T-cell (primary cell): ENCODE data around the gene SDHC. TPM values are rescaled to one million over a fixed set of nuclear protein-coding genes. Genes with fewer than 3 reads are reported as not detected.
"Not testable (repeated sequence)": the region's sequence is repeated elsewhere in the genome, so short reads cannot be mapped to it uniquely, and the experiment has no call there.

Source experiments
- ATAC-seq, 4 experiments: fragments of 200-7000 bp in 3 of 4; fragments of 150-1000 bp in 1 of 4; cut with Tn5 transposase; replicated peaks in 1 of 4; 1 replicate in 3 of 4; 2 replicates in 1 of 4; pipeline ENCODE4 v1.10.0; 2021; ENCODE audit warnings: moderate library complexity in 3 of 4, mild to moderate bottlenecking in 2 of 4, moderate number of reproducible peaks in 1 of 4
- CTCF ChIA-PET, 2 donors: fragments of 300-600 bp; sonication (Branson Sonifier 250); formaldehyde crosslinking; loops; one replicate each; lab custom pipeline; 2022; ENCODE audit warnings: antibody characterized with exemption in 2 of 2; lab: Charles Lee
- POLR2A ChIA-PET, 2 donors: fragments of 300-600 bp; sonication (Branson Sonifier 250); formaldehyde crosslinking; loops; one replicate each; lab custom pipeline; 2022; ENCODE audit warnings: antibody characterized with exemption in 2 of 2; lab: Charles Lee
- DNase-seq, 35 experiments: peaks; one replicate each; pipeline versions ENCODE4 v3.0.0 to v3.0.0-alpha.2; 2013 to 2023
- H3K27ac ChIP-seq: one replicate; pipeline ENCODE4 v1.5.1; 2013; ENCODE audit warnings: low read length
- H3K27me3 ChIP-seq, 2 experiments: replicated peaks in 1 of 2; 1 replicate in 1 of 2; 2 replicates in 1 of 2; pipeline versions ENCODE4 v1.6.1 to v1.7.0; 2013; ENCODE audit warnings: low read length in 1 of 2, mixed read lengths in 1 of 2; ENCODE audit not compliant: control insufficient read depth in 2 of 2, insufficient read depth in 2 of 2; ENCODE audit errors: extremely low read depth in 1 of 2
- H3K36me3 ChIP-seq, 2 donors: 1 replicate in 1 of 2; 2 replicates in 1 of 2; pipeline versions ENCODE4 v1.6.1 to v1.7.0; 2013; ENCODE audit warnings: low read length in 1 of 2; ENCODE audit not compliant: control insufficient read depth in 2 of 2, insufficient read depth in 1 of 2; ENCODE audit errors: extremely low read depth in 1 of 2
- H3K4me1 ChIP-seq, 2 experiments: 1 replicate in 1 of 2; 2 replicates in 1 of 2; pipeline versions ENCODE4 v1.6.1 to v1.7.0; 2013; ENCODE audit warnings: low read length in 2 of 2, mixed read lengths in 1 of 2; ENCODE audit not compliant: insufficient read depth in 2 of 2, control insufficient read depth in 1 of 2; ENCODE audit errors: extremely low read depth in 1 of 2
- H3K4me3 ChIP-seq, 2 donors: 1 replicate in 1 of 2; 2 replicates in 1 of 2; pipeline versions ENCODE4 v1.5.1 to v1.7.0; 2013; ENCODE audit warnings: mild to moderate bottlenecking in 2 of 2, low read length in 1 of 2, moderate library complexity in 1 of 2; ENCODE audit not compliant: control insufficient read depth in 1 of 2; ENCODE audit errors: extremely low read depth in 1 of 2
- H3K9me3 ChIP-seq: 2 replicates; pipeline ENCODE4 v1.7.0; 2013
- H3K27ac Mint-ChIP-seq, 2 donors: one replicate each; pipeline ENCODE4 v1.8.0; 2020 to 2021; ENCODE audit warnings: mild to moderate bottlenecking in 2 of 2, mixed read lengths in 2 of 2
- H3K27me3 Mint-ChIP-seq, 2 donors: one replicate each; pipeline ENCODE4 v1.8.0; 2021 to 2022; ENCODE audit warnings: mixed read lengths in 2 of 2
- H3K36me3 Mint-ChIP-seq: one replicate; pipeline ENCODE4 v1.8.0; 2021; ENCODE audit warnings: mixed read lengths
- H3K4me1 Mint-ChIP-seq, 3 donors: one replicate each; pipeline ENCODE4 v1.8.0; 2020 to 2022; ENCODE audit warnings: mixed read lengths in 3 of 3, mild to moderate bottlenecking in 1 of 3
- H3K4me3 Mint-ChIP-seq, 3 donors: one replicate each; pipeline ENCODE4 v1.8.0; 2020 to 2022; ENCODE audit warnings: mild to moderate bottlenecking in 3 of 3, mixed read lengths in 3 of 3, moderate library complexity in 3 of 3
- H3K9me3 Mint-ChIP-seq, 3 donors: one replicate each; pipeline ENCODE4 v1.8.0; 2020 to 2022; ENCODE audit warnings: mixed read lengths in 3 of 3
- WGBS: methylation state at CpG from one replicate; pipeline ENCODE4 v1.1.5; 2013; ENCODE audit warnings: missing lambda C conversion rate; ENCODE audit not compliant: insufficient coverage; 5-methylcytosine and 5-hydroxymethylcytosine counted together
- total RNA-seq, 35 experiments: library from RNA in 6 of 35; stranded (reverse) in 6 of 35; fragments of 120-200 nt in 1 of 35; gene quantifications; one replicate each; pipeline versions ENCODE4 v1.2.1 to v1.2.4 and lab custom pipeline; 2013 to 2026

The SDHC gene
- total RNA-seq, 5 donors from 2014 or later (not counting 1 experiment from before 2014, with no cell fraction given): 86.4 to 106 (median 103) TPM

DNA sequence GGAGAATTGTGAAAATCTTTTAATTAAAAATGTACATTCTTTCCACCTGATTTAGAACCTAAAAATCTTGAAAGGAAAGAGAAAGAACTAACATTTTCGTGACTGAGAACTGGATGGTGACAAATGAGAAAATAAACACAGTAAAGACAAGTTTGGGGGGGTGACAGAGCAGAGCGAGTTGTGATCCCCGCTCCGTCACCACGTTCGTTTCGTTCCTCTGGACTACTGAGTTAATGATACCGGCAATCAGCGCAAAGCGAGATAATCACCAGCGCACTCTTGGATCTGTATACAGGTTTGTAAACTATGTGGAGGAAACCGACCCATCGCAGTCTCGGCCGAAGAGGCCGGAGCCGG is 84.7 kb downstream of the SDHC start:
- Mint-ChIP-seq H3K4me1 (peaks cover 32 to 42% (median 33%) of the 10 kb centered on the region in 3 donors), H3K36me3 (peaks cover 3% of the 10 kb centered on the region), H3K4me3 (peak overlapping the region; percentile 91 to 99 (median 97)), H3K9me3 (no peaks in the 10 kb centered on the region), H3K27ac (peak overlapping the region; percentile 99 to 100), H3K27me3 (peaks cover 4 to 7% of the 10 kb centered on the region in 2 donors)
- peaks cover 0 to 23% of the 10 kb centered on the region in 2 experiments for H3K4me1 ChIP-seq
- H3K27ac ChIP-seq: peak overlapping the region; percentile 97
- ChIA-PET POLR2A (no interaction called here), CTCF (no interaction called here)
- peaks cover 0 to 4% of the 10 kb centered on the region in 2 experiments for H3K27me3 ChIP-seq
- H3K4me3 ChIP-seq: peak overlapping the region; percentile 71 to 98
- H3K36me3 ChIP-seq: no peaks in the 10 kb centered on the region
- no peaks in the 10 kb centered on the region for H3K9me3 ChIP-seq
- 3% methylated on average over 16 of the region's 17 CpGs for WGBS
- ATAC-seq (peak in 2 of 4 experiments; percentile 26 to 37), DNase-seq (peak in 1 of 35 experiments; percentile 46)

DNA sequence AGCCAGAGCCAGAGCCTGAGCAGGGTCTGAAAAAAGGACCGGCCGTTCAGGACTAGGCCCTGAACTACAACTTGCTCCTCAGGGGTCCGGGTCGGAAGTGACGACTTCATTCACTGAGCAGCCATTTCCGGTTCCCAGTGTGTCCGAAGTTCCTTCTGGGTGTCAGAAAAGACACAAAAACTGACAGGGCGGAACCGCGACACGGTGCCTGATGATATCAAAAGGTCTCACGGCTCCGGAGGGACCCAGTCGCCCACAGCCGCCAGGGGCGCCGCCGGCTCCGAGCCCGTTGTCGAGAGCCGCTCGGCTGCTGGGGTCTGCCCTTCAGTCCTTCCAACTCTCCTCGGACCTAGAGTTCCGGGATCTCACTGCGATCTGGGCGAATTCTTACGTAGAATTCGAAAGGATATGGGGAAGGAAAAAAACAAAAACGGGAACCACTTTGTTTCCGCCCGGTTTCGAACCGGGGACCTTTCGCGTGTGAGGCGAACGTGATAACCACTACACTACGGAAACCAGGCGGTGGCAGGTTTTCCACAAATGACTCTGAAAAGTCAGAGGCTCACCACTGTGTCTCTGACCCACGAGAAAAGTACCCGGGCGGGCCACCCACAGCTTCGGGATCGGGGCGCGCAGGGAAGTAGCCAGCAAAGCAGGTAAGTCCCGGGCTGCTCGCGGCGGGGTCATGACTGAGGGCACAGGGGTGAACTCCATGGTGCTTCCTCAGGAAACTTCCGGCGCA is 85.2 kb downstream of the SDHC start:
- H3K36me3 ChIP-seq: no peaks in the 10 kb centered on the region
- Mint-ChIP-seq H3K4me1 (peaks cover 38 to 44% (median 38%) of the 10 kb centered on the region in 3 donors), H3K27me3 (peaks cover 6 to 8% of the 10 kb centered on the region in 2 donors), H3K36me3 (peaks cover 3% of the 10 kb centered on the region), H3K9me3 (no peaks in the 10 kb centered on the region), H3K4me3 (peak overlapping the region; percentile 91 to 99 (median 97)), H3K27ac (peak overlapping the region; percentile 99 to 100)
- WGBS: under 1% methylated on average over 43 of the region's 53 CpGs
- H3K9me3 ChIP-seq: no peaks in the 10 kb centered on the region
- H3K4me1 ChIP-seq: peaks cover 0 to 23% of the 10 kb centered on the region in 2 experiments
- ChIA-PET POLR2A (no interaction called here), CTCF (interaction anchor here in 1 of 2 donors (0.5 kb wide), 1 partner anchor 233 kb away, joined by 3 read pairs; the partner anchor contains the start of gene PPOX)
- DNase-seq (peak; percentile 79 to 97 (median 88)), ATAC-seq (peak; percentile 80 to 84 (median 82))
- peaks cover 0 to 4% of the 10 kb centered on the region in 2 experiments for H3K27me3 ChIP-seq
- H3K4me3 ChIP-seq: peak overlapping the region; percentile 71 to 98
- H3K27ac ChIP-seq: peak overlapping the region; percentile 97

DNA sequence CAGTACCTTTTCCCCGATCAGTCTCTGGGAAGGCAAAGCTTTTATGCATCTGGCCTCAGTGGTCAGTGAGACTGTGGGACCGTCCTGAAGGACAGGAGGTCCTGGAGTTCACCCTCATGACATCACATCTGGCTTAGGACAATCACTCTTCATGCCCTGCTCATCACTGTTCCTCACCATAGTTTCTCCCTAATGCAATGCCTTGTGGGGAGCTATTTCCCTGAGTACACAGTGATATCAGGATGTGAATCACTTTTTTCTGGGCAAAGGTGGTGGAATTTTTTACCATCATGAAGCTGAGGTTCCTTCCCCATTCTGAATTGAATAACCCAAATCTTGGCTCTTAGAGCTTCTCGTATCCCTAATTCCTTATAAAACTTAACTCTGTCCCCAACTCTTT is 88.3 kb downstream of the SDHC start:
- no peak overlapping the region for H3K27ac Mint-ChIP-seq
- H3K4me1 Mint-ChIP-seq: peaks cover 40 to 45% (median 43%) of the 10 kb centered on the region in 3 donors
- H3K9me3 Mint-ChIP-seq: no peaks in the 10 kb centered on the region
- peaks cover 14% of the 10 kb centered on the region for H3K36me3 Mint-ChIP-seq
- no peak overlapping the region for H3K4me3 ChIP-seq
- no peak for DNase-seq
- no peaks in the 10 kb centered on the region for H3K9me3 ChIP-seq
- ChIA-PET CTCF (no interaction called here), POLR2A (no interaction called here)
- H3K27me3 Mint-ChIP-seq: peaks cover 6 to 8% of the 10 kb centered on the region in 2 donors
- peaks cover 0 to 23% of the 10 kb centered on the region in 2 experiments for H3K4me1 ChIP-seq
- no peak overlapping the region for H3K27ac ChIP-seq
- no peak overlapping the region for H3K4me3 Mint-ChIP-seq
- WGBS: 100% methylated on average over 3 of the region's 3 CpGs
- no peaks in the 10 kb centered on the region for H3K36me3 ChIP-seq
- no peak for ATAC-seq
- H3K27me3 ChIP-seq: no peaks in the 10 kb centered on the region

DNA sequence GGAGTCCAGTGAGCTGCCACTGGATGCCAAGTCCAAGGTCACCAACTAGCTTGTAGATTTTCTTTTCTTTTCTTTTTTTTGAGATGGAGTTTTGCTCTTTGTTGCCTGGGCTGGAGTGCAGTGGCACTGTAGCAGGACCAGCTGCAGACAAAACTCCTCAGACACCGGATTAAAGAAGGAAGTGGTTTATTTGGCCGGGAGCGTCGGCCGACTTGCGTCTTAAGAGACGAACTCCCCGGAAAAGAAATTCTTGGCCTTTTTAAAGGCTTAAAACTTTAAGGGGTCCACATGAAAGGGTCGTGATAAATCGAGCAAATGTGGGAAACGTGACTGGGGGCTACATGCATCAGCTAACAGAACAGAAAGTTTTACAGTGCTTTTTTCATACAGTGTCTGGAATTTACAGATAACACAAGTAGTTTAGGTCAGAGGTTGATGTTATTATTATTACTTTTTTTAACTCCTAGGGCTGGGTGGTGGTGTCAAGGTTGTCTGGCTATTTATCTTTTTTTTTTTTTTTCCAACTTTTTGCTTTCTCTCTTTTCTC is 89.9 kb downstream of the SDHC start:
- CTCF ChIA-PET: no interaction called here
- 40% methylated on average over 4 of the region's 11 CpGs for WGBS
- DNase-seq (no peak), ATAC-seq (no peak)
- peaks cover 36 to 49% (median 42%) of the 10 kb centered on the region in 3 donors for H3K4me1 Mint-ChIP-seq
- no peak overlapping the region for H3K27ac ChIP-seq
- H3K4me3 ChIP-seq: no peak overlapping the region
- peaks cover 16% of the 10 kb centered on the region for H3K36me3 Mint-ChIP-seq
- peaks cover 6 to 8% of the 10 kb centered on the region in 2 donors for H3K27me3 Mint-ChIP-seq
- peak overlapping the region in 1 of 3 donors; percentile 1 for H3K4me3 Mint-ChIP-seq
- H3K9me3 Mint-ChIP-seq: no peaks in the 10 kb centered on the region
- H3K36me3 ChIP-seq: no peaks in the 10 kb centered on the region
- POLR2A ChIA-PET: interaction anchor here in 1 of 2 donors (0.6 kb wide), 1 partner anchor 34 kb away, joined by 3 read pairs; no protein-coding TSS in a partner anchor
- H3K4me1 ChIP-seq: peaks cover 0 to 14% of the 10 kb centered on the region in 2 experiments
- no peak overlapping the region for H3K27ac Mint-ChIP-seq
- H3K9me3 ChIP-seq: no peaks in the 10 kb centered on the region
- H3K27me3 ChIP-seq: no peaks in the 10 kb centered on the region

DNA sequence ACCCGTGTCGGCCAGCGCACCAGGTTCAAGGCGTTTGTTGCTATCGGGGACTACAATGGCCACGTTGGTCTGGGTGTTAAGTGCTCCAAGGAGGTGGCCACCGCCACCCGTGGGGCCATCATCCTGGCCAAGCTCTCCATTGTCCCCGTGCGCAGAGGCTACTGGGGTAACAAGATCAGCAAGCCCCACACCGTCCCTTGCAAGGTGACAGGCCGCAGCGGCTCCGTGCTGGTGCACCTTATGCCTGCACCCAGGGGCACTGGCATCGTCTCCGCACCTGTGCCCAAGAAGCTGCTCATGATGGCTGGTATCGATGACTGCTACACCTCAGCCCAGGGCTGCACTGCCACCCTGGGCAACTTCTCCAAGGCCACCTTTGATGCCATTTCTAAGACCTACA is 92.4 kb downstream of the SDHC start:
- H3K4me1 Mint-ChIP-seq: peaks cover 34 to 41% (median 39%) of the 10 kb centered on the region in 3 donors
- H3K4me1 ChIP-seq: peaks cover 0 to 12% of the 10 kb centered on the region in 2 experiments
- ATAC-seq, H3K27ac ChIP-seq, H3K4me3 ChIP-seq, H3K27ac Mint-ChIP-seq, CTCF ChIA-PET, H3K9me3 Mint-ChIP-seq, H3K4me3 Mint-ChIP-seq, H3K36me3 ChIP-seq, H3K27me3 Mint-ChIP-seq, H3K9me3 ChIP-seq, H3K27me3 ChIP-seq, DNase-seq: not testable (repeated sequence)
- H3K36me3 Mint-ChIP-seq: peaks cover 16% of the 10 kb centered on the region
- WGBS: 97% methylated on average over 17 of the region's 17 CpGs
- POLR2A ChIA-PET: interaction anchor here in 1 of 2 donors (0.6 kb wide), 1 partner anchor 552 kb away, joined by 4 read pairs; no protein-coding TSS in a partner anchor

DNA sequence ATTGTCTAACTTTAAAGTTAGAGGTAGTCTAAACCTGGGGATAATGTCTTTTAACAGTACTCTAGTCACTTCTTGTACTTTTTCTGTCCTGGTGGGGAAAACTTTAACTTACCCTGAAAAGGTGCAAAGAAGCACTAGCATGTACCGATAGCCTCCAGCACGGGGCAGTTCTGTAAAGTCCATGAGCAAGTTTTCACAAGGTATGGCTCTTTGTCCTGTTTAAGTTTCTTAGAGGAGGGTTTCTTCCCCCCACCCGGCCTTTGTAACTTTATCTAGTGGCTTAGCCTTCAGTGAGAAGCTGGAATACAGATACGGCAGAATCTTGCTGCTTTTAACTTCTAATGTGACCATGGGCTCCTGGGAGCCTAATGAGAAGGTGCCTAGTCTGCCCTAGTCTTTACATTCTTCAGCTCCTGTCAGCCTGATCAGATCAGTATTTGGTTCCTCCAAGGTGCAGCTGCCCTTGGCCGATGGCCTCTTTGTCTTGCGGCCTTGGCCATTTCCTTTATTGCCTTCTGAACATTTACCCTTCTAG is 93.3 kb downstream of the SDHC start:
- no peak overlapping the region for H3K4me3 ChIP-seq
- WGBS: 100% methylated on average over 3 of the region's 6 CpGs
- no peak for ATAC-seq
- Mint-ChIP-seq H3K4me1 (peaks cover 33 to 39% (median 37%) of the 10 kb centered on the region in 3 donors), H3K27me3 (peaks cover 2 to 6% of the 10 kb centered on the region in 2 donors), H3K36me3 (peaks cover 16% of the 10 kb centered on the region), H3K4me3 (no peak overlapping the region), H3K9me3 (no peaks in the 10 kb centered on the region), H3K27ac (no peak overlapping the region)
- no peaks in the 10 kb centered on the region for H3K9me3 ChIP-seq
- ChIA-PET POLR2A (no interaction called here), CTCF (no interaction called here)
- H3K27ac ChIP-seq: no peak overlapping the region
- H3K4me1 ChIP-seq: peaks cover 0 to 10% of the 10 kb centered on the region in 2 experiments
- DNase-seq: no peak
- no peaks in the 10 kb centered on the region for H3K27me3 ChIP-seq
- no peaks in the 10 kb centered on the region for H3K36me3 ChIP-seq
